Measurements from ENCODE around the gene EPM2A.
"Not testable (repeated sequence)": the region's sequence is repeated elsewhere in the genome, so short reads cannot be mapped to it uniquely, and the experiment has no call there.

EPM2A gene

DNA sequence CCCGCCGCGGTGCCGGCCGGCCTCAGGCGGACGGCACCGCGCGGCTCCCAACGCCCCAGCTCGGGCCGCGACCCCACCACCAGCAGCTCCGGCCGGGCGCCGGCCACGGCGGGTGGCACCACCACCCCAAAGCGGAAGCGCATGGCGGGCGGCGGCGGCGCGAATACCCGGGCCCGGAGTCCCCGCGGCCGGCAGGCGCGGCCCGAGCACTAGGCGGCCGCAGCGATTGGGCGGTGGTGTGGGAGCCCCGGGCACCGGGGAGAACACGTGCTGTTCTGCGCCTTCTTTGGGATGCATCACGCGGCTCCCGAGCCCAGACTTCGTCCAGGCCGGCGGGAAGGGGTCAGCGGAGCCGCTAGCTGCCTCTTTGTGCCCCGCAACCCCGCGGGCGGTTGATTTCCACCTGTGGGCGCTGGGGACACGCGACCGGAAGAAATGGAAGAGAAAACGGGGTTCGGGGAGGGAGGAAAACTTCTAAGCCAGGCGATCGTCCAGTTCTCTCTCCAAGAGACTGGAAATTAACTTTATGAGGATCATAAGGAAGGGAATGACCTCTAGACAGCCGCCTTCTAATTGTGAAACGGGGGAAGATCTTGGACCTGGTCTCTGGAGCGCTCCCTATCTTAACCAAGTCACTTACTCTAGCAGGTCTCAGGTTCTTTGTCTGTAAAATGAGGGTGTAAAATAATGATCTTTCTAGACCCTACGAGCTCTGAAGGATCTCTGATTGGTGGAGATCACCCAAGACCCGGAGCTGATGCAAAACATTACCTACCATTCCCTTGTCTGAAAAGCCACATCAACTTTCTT lies at the start of gene EPM2A:
Gene EPM2A, minus strand, starts transcription at position 165 of the 810 bp plus-strand sequence. Its CDS starts 22 bp downstream, at position 143.
- H3K4me1 Mint-ChIP-seq (ENCODE audit: low read depth), result peaks cover 27% of the 10 kb centered on the region
- H3K27me3 Mint-ChIP-seq, result no peaks in the 10 kb centered on the region
- H3K36me3 Mint-ChIP-seq, result peaks cover 3% of the 10 kb centered on the region
- peak within 1 kb of the TSS; percentile 100 for H3K27ac Mint-ChIP-seq
- no peaks in the 10 kb centered on the region for H3K9me3 Mint-ChIP-seq (ENCODE audit: low read depth)
- peak within 1 kb of the TSS; percentile 96 for H3K4me3 Mint-ChIP-seq

DNA sequence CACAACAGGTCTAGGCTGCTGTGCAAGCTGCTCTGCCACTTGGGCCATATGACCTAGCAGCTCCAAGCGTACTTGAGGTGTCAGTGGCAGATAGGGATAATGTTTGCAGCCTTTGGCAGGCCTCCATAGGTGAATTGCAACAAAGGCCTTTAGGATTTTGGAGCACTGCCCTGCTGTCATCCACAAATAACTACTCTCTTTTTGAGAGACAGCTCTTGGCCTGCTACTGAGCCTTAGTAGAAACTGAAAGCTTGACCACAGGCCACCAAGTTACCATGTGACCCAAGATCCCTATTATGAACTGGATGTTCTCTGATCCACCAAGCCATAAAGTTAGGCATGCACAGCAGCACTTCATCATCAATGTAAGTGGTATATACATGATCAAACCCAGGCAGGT lies 49.4 kb upstream of the EPM2A start:
- Mint-ChIP-seq H3K9me3 (ENCODE audit: low read depth) (peaks cover 24% of the 10 kb centered on the region), H3K27me3 (no peaks in the 10 kb centered on the region), H3K4me1 (ENCODE audit: low read depth) (no peaks in the 10 kb centered on the region), H3K4me3 (no peak overlapping the region), H3K36me3 (peaks cover 26% of the 10 kb centered on the region), H3K27ac (no peak overlapping the region)

DNA sequence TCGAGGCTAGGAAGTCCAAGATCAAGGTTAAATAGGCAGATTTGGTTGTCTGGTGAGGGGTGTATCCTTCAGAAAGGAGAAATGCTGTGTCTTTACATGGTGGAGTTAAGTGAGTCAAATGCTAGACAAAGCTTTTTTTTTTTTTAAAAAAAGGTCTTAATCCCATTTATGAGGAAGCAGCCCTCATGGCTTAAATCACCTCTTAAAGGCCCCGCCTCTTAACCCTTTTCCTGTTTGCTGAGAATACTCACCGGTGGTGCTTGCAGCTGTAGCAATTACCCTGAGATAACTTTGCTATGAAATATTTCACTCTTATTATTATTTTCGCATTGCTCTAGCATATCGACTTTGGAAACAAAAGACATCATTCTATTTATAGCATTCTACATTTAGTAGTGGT lies 48.5 kb upstream of the EPM2A start:
- H3K4me3 Mint-ChIP-seq, result no peak overlapping the region
- no peaks in the 10 kb centered on the region for H3K27me3 Mint-ChIP-seq
- no peaks in the 10 kb centered on the region for H3K4me1 Mint-ChIP-seq (ENCODE audit: low read depth)
- H3K27ac Mint-ChIP-seq, result no peak overlapping the region
- peaks cover 25% of the 10 kb centered on the region for H3K36me3 Mint-ChIP-seq
- H3K9me3 Mint-ChIP-seq (ENCODE audit: low read depth), result peaks cover 23% of the 10 kb centered on the region

DNA sequence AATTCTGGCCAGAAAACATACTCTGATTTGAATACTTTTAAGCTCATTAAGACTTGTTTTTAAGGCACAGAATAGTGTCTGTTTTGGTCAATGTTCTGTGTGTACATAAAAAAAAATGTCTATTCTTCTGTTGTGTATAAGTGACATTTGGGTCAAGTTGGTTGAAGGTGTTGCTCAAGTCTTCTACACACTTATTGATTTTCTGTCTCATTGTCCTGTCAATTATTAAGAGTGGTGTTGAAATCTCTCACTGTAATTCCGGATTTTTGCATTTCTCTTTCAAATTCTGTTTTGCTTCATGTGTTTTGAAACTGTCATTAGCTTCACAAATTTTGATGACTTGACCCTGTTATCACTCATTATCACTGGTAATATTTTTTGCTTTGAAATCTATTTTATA lies 37.5 kb upstream of the EPM2A start:
- peaks cover 6% of the 10 kb centered on the region for H3K9me3 Mint-ChIP-seq (ENCODE audit: low read depth)
- no peak overlapping the region for H3K4me3 Mint-ChIP-seq
- no peaks in the 10 kb centered on the region for H3K4me1 Mint-ChIP-seq (ENCODE audit: low read depth)
- H3K27me3 Mint-ChIP-seq, result no peaks in the 10 kb centered on the region
- peaks cover 3% of the 10 kb centered on the region for H3K36me3 Mint-ChIP-seq
- H3K27ac Mint-ChIP-seq, result no peak overlapping the region

DNA sequence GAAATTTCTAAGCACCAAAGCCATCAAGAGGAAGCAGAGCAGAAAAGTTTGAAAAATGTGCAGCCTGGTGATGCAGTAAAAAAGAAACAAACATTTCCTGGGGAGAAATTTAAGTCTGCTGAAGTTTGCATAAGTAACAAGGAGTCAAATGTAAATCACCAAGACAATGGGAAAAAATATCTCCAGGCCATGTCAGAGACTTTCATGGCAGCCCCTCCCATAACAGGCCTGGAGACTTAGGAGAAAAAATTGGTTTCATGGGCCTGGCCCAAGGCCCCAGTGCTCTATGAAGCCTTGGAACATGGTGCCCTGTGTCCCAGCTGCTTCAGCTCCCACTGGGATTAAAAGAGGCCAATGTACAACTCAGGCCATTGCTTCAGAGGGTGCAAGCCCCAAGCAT lies 30.1 kb upstream of the EPM2A start:
- Mint-ChIP-seq H3K4me3 (no peak overlapping the region), H3K27me3 (no peaks in the 10 kb centered on the region), H3K9me3 (ENCODE audit: low read depth) (no peaks in the 10 kb centered on the region), H3K4me1 (ENCODE audit: low read depth) (no peaks in the 10 kb centered on the region), H3K36me3 (no peaks in the 10 kb centered on the region), H3K27ac (no peak overlapping the region)

- Mint-ChIP-seq H3K27ac (no peak overlapping the region), H3K4me1 (ENCODE audit: low read depth) (no peaks in the 10 kb centered on the region), H3K27me3 (no peaks in the 10 kb centered on the region), H3K36me3 (no peaks in the 10 kb centered on the region), H3K4me3 (no peak overlapping the region), H3K9me3 (ENCODE audit: low read depth) (no peaks in the 10 kb centered on the region)
Measured at GRCh38 chr6:145763742-145764141, 28.4 kb upstream of the EPM2A start.

GRCh38 chr6:145761584-145761983 lies 26.3 kb upstream of the EPM2A start:
- H3K4me1 Mint-ChIP-seq (ENCODE audit: low read depth), result no peaks in the 10 kb centered on the region
- H3K36me3 Mint-ChIP-seq, result no peaks in the 10 kb centered on the region
- no peak overlapping the region for H3K27ac Mint-ChIP-seq
- H3K9me3 Mint-ChIP-seq (ENCODE audit: low read depth), result no peaks in the 10 kb centered on the region
- no peak overlapping the region for H3K4me3 Mint-ChIP-seq
- H3K27me3 Mint-ChIP-seq, result no peaks in the 10 kb centered on the region

GRCh38 chr6:145758113-145758512 lies 22.8 kb upstream of the EPM2A start:
- H3K27me3 Mint-ChIP-seq, result peaks cover 2% of the 10 kb centered on the region
- no peak overlapping the region for H3K27ac Mint-ChIP-seq
- H3K4me3 Mint-ChIP-seq, result no peak overlapping the region
- H3K36me3 Mint-ChIP-seq, result peaks cover 2% of the 10 kb centered on the region
- H3K9me3 Mint-ChIP-seq (ENCODE audit: low read depth), result no peaks in the 10 kb centered on the region
- H3K4me1 Mint-ChIP-seq (ENCODE audit: low read depth), result no peaks in the 10 kb centered on the region

DNA sequence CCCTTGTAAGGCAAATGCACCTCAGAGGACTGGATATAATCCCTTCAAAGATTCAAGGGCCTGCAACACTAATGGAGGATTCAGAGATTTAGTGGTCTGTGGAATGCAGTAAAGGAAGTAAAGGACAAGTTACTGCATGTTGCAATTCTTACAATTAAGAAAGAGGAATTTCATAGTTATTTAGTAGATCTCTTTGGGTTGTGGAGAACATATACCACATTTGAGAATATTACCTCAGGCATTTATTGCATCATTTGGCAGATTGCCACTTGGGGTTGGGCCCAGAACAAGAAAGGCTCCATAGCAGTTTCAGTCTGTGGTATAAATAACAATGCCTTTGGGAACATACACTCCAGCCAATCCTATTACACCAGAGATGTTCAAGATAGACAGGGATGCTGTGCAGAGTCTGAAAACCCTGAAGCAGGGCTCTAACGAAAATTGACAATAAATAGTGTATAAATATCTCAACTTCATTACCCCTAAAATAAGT lies 20.9 kb upstream of the EPM2A start:
- Mint-ChIP-seq H3K27me3 (peaks cover 2% of the 10 kb centered on the region), H3K4me1 (ENCODE audit: low read depth) (no peaks in the 10 kb centered on the region), H3K27ac (no peak overlapping the region), H3K4me3 (no peak overlapping the region), H3K36me3 (peaks cover 2% of the 10 kb centered on the region), H3K9me3 (ENCODE audit: low read depth) (no peaks in the 10 kb centered on the region)

DNA sequence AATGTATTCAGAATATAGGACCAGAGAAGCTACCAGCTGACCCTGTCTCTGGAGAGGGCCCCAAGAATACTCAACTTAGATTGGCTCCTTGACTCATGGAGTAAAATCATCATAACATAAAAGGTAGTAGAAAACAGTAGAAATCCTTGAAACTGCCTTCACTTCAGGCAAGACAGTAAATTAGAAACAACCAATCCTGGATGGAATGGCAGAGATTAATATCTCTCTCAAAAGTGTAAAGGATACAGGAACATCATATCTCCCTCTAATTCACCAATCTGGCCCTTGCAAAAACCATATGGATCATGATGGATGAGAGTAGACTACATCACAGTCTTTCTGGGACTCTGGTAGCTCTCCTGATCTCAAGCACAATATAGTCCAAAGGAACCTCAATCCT lies 20.4 kb upstream of the EPM2A start:
- Mint-ChIP-seq H3K27ac (no peak overlapping the region), H3K9me3 (ENCODE audit: low read depth) (no peaks in the 10 kb centered on the region), H3K4me1 (ENCODE audit: low read depth) (no peaks in the 10 kb centered on the region)

DNA sequence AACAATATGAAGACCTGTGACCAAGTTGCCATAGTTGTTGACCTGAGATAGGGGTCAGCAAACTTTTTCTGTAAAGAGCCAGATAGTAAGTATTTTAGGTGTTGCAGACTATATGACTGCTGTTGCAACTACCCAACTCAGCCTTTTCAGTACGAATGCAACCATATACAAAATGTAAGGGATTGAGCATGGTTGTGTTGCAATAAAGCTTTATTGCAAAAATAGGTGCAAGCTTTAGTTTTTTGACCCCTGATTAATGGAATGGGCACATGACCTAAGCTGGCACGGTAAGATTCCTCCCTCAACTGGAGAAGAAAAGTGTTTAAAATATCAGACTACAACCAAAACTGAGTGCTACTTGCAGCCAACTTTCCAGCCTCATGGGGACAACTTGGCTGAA lies 17.3 kb upstream of the EPM2A start:
- Mint-ChIP-seq H3K27ac (no peak overlapping the region), H3K36me3 (peaks cover 15% of the 10 kb centered on the region), H3K4me1 (ENCODE audit: low read depth) (peaks cover 5% of the 10 kb centered on the region), H3K9me3 (ENCODE audit: low read depth) (no peaks in the 10 kb centered on the region), H3K4me3 (no peak overlapping the region), H3K27me3 (peaks cover 2% of the 10 kb centered on the region)

More for the DNA sequence above, 20.4 kb upstream of the EPM2A start:
- H3K27me3 Mint-ChIP-seq, result peaks cover 2% of the 10 kb centered on the region
- H3K4me3 Mint-ChIP-seq, result no peak overlapping the region
- peaks cover 2% of the 10 kb centered on the region for H3K36me3 Mint-ChIP-seq

GRCh38 chr6:145749632-145750031 lies 14.3 kb upstream of the EPM2A start:
- Mint-ChIP-seq H3K4me3 (no peak overlapping the region), H3K9me3 (ENCODE audit: low read depth) (no peaks in the 10 kb centered on the region), H3K27me3 (no peaks in the 10 kb centered on the region), H3K4me1 (ENCODE audit: low read depth) (peaks cover 5% of the 10 kb centered on the region), H3K36me3 (peaks cover 19% of the 10 kb centered on the region), H3K27ac (no peak overlapping the region)

DNA sequence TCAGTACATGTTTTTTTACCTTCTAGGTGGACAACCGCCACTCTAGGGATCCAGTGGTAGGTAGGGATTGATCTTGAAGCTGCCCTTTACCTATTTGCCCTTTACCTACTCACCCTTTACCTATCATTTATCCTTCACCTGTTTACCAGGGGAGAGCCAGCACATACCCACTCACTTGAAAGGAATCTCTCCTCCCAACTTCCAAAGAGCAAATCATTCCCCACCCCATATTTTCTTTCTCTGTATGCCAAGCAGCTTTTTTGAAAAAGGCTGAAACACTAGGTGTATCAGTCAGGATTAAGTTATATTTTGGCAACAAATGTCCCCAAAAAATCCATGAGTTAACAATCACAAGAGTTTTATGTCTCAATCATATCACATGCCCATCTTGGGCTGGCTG lies 10.5 kb upstream of the EPM2A start:
- Mint-ChIP-seq H3K36me3 (peaks cover 23% of the 10 kb centered on the region), H3K27ac (no peak overlapping the region), H3K27me3 (no peaks in the 10 kb centered on the region), H3K4me3 (no peak overlapping the region), H3K9me3 (ENCODE audit: low read depth) (no peaks in the 10 kb centered on the region), H3K4me1 (ENCODE audit: low read depth) (peaks cover 5% of the 10 kb centered on the region)

GRCh38 chr6:145744619-145745018 lies 9.3 kb upstream of the EPM2A start:
- Mint-ChIP-seq H3K27ac (no peak overlapping the region), H3K4me1 (ENCODE audit: low read depth) (peaks cover 2% of the 10 kb centered on the region), H3K4me3 (no peak overlapping the region), H3K27me3 (no peaks in the 10 kb centered on the region), H3K36me3 (peaks cover 21% of the 10 kb centered on the region), H3K9me3 (ENCODE audit: low read depth) (no peaks in the 10 kb centered on the region)

- Mint-ChIP-seq H3K27ac (no peak overlapping the region), H3K4me1 (ENCODE audit: low read depth) (no peaks in the 10 kb centered on the region), H3K27me3 (no peaks in the 10 kb centered on the region), H3K36me3 (peaks cover 19% of the 10 kb centered on the region), H3K4me3 (no peak overlapping the region), H3K9me3 (ENCODE audit: low read depth) (no peaks in the 10 kb centered on the region)
Measured at GRCh38 chr6:145743332-145743731, 8.0 kb upstream of the EPM2A start.

DNA sequence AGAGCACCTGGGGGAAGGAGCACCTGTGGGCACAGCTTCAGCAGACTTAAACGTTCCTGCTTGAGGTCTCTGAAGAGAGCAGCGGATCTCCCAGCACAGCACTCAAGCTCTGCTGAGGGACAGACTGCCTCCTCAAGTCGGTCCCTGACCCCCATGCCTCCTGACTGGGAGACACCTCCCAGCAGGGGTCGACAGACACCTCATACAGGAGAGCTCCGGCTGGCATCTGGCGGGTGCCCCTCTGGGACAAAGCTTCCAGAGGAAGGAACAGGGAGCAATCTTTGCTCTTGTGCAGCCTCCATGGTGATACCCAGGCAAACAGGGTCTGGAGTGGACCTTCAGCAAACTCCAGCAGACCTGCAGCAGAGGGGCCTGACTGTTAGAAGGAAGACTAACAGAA lies 7.2 kb upstream of the EPM2A start:
- H3K4me3 Mint-ChIP-seq; H3K27me3 Mint-ChIP-seq; H3K9me3 Mint-ChIP-seq (ENCODE audit: low read depth); H3K4me1 Mint-ChIP-seq (ENCODE audit: low read depth); H3K27ac Mint-ChIP-seq: not testable (repeated sequence)
- H3K36me3 Mint-ChIP-seq, result peaks cover 12% of the 10 kb centered on the region

Data from activated naive CD8-positive, alpha-beta T cell (primary cell).